ENCODE results near the gene BLOC1S1. TPM values are rescaled to one million over a fixed set of nuclear protein-coding genes. Genes with fewer than 3 reads are reported as not detected.

Gene BLOC1S1
- total and polyA plus RNA-seq, 9 of the 15 experiments (the other 6 are each of a cell fraction or from before 2014, with no cell fraction given): 75.2 to 161 (median 98.8) TPM

GRCh38 chr12:55728939-55729818 lies 13.3 kb downstream of the BLOC1S1 start, which contains the start of gene CD63 (continued):
- no peak for TF ChIP-seq CBX1 (IDR thresholded peaks at IDR 0.05; ENCODE audit: low read depth)
- TF ChIP-seq ZNF263 (CRISPR knock-in tag; IDR thresholded peaks at IDR 0.05; ENCODE audit: borderline replicate concordance): no peak
- no peak for TF ChIP-seq CHAMP1 (IDR thresholded peaks at IDR 0.05)
- TF ChIP-seq HNRNPK (IDR thresholded peaks at IDR 0.05; ENCODE audit: low read depth, low read length, poor library complexity, severe bottlenecking): peak; percentile 94
- no peak for TF ChIP-seq HDAC3 (IDR thresholded peaks at IDR 0.05; ENCODE audit: borderline replicate concordance, partially characterized antibody)
- no peak for TF ChIP-seq ZNF518B (CRISPR knock-in tag; IDR thresholded peaks at IDR 0.05)
- peak; percentile 61; the same call in 1 of the 2 replicates for TF ChIP-seq GABPB1 (CRISPR knock-in tag; IDR thresholded peaks at IDR 0.05)
- TF ChIP-seq SMARCC2 (IDR thresholded peaks at IDR 0.05; ENCODE audit: low read depth): 0 out of 2 replicates have a peak, but pooled peaks have one; percentile 23
- TF ChIP-seq ZBTB2 (IDR thresholded peaks at IDR 0.05): peak; percentile 49; the same call in 1 of the 2 replicates
- TF ChIP-seq MAFF (IDR thresholded peaks at IDR 0.05; ENCODE audit: low read length): no peak
- no peak for TF ChIP-seq ZFPM2 (CRISPR knock-in tag; IDR thresholded peaks at IDR 0.05)
- no peak for TF ChIP-seq ZSCAN29 (IDR thresholded peaks at IDR 0.05)
- peak; percentile 72; the same call in 1 of the 2 replicates for TF ChIP-seq GATAD2A (IDR thresholded peaks at IDR 0.05)
- no peak for TF ChIP-seq SIN3B (IDR thresholded peaks at IDR 0.05; ENCODE audit: low read depth)
